NCI-H774 (cell line): ENCODE results near the gene MYH14.

ENCODE experiments used
- DNase-seq: peaks from one replicate; lab custom pipeline; 2025; lab: John Stamatoyannopoulos, UW

The MYH14 gene

GRCh38 chr19:50292216-50292827, 88.9 kb downstream of the MYH14 start:
- no peak for DNase-seq

DNA sequence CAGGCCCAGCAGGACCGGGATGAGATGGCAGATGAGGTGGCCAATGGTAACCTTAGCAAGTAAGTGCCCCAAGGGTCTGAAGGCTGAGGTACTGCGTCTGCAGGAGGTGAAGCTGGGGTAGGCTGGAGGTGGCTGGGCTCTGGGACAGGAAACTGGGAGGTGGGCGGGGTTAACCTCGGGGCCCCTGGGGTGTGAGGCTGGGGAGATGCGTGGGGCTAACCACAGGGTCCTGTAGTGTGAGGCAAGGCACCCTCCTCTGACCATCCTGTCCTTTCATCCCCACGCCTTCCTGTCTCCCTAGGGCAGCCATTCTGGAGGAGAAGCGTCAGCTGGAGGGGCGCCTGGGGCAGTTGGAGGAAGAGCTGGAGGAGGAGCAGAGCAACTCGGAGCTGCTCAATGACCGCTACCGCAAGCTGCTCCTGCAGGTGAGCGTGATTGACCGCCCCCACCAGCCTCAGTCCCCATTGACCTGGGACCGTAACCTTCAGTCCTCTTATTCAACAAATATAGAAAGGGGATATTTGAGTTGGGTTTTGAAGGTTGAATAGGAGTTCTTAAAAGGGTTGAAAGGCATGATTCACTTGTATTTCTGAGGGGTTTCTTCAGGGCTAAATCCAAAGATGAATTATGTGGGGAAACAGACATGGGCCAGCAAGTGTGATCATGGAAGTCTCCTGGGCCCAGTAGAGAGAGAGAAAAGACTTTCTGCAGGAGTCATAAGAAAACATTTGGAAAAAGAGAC, 90.0 kb downstream of the MYH14 start:
- DNase-seq = no peak

GRCh38 chr19:50300051-50300450, 96.6 kb downstream of the MYH14 start:
- DNase-seq = no peak

DNA sequence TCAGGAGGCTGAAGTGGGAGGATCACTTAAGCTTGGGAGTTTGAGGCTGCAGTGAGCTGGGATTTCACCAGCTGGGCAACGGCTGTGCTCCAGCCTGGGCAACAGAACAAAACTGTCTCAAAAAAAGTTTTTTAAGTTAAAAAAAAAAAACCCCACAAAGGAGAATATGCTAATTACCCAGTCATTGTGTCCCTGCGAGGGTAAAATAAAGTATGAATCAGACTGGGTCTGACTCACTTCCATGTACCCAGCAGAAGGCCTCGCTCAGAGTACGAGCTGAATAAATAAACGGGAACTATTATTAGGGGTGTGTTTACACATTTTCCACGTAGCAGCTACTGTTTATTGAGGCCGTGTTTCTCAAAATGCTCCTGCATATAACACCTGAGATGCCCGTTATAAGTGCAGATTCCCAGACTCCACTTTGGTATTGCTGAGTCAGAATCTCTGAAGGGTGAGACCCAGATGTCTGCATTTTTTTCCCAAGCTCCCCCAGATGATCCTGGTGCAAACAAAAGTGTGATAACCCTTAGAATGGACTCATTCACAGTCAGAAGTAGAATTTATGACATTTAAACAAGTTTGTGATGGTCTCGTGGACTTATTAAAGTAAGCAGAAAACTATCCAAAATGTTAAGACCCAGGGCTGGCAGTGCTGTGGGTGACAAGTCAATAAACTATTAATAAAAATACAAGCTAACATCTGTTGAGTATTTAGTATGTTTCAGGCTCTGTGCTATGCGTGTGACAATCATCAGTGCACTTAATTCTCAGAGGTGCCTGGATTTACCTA, 97.6 kb downstream of the MYH14 start:
- DNase-seq = peak; percentile 39

DNA sequence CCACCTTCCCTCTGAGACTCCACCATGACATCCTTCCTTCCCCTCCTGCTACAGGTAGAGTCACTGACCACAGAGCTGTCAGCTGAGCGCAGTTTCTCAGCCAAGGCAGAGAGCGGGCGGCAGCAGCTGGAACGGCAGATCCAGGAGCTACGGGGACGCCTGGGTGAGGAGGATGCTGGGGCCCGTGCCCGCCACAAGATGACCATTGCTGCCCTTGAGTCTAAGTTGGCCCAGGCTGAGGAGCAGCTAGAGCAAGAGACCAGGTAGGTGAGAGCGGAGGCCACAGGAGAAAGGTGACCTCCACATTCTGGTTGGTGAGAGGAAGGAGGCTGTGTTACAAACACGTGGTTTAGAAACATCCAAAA, 98.2 kb downstream of the MYH14 start:
- DNase-seq = no peak

DNA sequence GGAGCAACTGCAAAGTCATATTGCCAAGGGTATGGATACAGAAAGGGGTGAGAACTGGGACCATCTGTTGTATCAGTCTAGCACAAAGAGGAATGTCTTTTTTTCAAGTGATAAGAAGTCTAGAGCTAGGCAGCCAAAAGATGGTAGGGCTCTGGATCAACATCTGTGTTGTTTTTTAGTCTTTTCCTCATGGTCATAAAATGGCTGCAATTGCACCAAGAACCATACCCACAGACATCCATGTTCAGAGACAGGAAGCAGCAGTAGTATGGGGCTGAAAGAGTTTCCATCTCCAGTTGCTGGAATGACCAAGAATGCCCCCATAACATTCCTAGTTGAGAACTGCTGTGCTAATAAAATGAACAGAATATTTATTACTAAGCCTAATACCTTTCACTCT, 100.1 kb downstream of the MYH14 start:
- DNase-seq = no peak

DNA sequence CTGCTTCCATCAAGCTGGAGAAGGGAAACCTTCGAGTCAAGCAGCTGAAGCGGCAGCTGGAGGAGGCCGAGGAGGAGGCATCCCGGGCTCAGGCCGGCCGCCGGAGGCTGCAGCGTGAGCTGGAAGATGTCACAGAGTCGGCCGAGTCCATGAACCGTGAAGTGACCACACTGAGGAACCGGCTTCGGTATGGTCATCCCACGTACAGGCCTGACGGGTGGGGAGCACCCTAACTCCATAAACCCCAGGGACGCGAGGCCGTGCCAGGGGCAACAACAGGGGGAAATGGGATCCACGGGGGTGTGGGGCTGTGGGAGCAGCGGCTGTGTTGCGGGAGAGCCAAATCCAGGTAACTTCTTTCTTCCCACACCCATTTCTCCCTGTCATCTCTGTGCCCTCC, 105.6 kb downstream of the MYH14 start:
- no peak for DNase-seq

DNA sequence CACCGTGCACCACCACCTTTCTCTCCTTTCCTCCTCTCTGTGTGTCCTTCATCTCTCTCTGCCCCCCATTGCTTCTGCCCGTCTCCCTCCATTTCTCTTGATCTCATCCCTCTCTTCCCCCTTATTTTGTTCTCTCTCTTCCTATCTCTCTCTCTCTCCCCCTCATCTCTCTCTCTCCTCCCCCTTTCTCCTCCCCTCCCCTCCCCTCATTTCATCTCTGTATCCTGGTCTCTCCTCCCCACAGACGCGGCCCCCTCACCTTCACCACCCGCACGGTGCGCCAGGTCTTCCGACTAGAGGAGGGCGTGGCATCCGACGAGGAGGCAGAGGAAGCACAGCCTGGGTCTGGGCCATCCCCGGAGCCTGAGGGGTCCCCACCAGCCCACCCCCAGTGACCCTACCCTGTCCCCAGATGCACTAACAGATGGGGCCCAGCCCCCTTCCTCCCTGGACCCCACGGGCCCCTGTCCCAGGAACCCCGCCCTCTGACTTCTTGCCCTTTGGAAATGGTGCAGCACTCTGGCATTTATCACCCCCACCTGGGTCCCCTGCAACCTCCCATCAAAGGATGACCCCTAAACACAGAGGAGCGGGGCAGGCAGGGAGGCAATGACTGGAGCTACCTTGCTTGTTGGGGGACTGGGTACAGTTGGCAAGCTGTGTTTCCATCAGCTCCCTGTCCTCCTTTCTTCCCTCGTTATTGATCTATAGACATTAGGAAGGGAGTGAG, 106.1 kb downstream of the MYH14 start:
- no peak for DNase-seq

- no peak for DNase-seq
These were observed 107.5 kb downstream of the MYH14 start for GRCh38 chr19:50310759-50311465.

- peak; percentile 67 for DNase-seq
These were observed 108.6 kb downstream of the MYH14 start for GRCh38 chr19:50311723-50312635.

GRCh38 chr19:50312967-50313811, 109.8 kb downstream of the MYH14 start:
- DNase-seq = no peak

DNA sequence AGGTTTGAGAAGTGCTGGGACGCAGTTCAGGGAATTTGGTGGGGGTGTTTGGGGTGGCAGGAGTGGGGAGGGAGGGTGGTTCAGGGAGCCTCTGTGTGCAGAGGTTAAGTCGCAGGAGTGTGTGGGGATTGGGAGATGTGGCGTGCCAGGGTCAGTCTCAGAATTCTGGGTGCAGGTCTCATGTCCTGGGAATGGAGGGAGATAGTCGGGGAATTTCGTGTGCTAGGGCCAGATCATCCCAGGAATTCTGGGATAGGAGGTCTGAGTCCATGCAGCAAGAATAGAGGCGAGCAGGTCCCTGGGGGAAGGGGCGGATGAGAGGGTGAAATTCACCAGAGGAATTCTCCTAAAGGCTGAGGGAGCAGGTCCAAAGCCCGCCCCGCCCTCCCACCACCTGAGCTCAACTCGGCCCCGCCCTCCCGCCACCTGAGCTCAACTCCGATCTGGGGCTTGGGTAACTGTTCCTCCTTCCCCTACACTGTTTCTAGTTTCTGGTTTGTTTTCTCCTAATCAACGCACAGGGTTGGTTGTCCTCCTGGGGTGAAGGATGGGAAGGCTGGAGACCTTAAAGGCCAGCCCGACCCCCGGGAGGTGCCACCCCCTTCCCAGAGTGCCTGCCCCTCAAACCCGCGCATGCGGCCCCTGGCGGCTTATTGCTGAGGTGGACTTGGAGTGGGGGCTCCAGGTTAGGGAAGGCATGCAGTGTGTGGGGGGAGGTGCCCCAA, 110.6 kb downstream of the MYH14 start:
- DNase-seq = peak; percentile 14

- no peak for DNase-seq
These were observed 111.6 kb downstream of the MYH14 start for GRCh38 chr19:50314724-50315708.

DNA sequence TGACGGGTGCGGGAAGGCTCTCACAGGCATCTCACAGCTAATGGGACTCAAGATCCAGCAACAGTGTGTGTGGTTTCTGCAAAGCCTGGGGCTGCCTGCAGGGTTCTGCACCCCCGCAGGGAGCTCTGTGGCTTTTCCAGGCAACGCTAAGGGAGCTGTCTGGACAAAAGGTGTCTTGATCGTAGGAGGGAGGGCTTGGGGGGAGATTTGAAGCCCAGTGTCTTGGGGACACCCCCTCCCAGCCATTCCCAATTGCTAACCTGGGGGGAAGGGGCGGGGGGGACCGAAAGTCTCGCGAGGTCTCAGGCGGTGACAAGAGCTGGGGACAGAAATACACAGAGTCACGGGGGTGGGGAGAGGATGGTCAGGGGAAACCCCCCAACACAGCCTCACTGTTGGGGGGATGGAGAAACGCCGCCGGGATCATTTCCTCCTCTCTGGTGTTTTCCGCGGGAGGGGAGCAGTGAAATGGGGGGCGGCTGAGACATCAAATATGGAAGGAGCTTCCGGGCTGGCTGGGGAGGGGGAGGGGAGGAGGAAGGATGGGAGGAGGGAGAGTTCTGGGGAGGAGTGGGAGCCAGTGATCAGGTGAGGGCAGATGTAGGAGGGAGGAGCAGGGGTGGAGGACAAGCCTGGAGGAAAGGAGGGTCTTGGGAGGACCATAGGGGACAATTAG, 112.5 kb downstream of the MYH14 start:
- DNase-seq = peak; percentile 49

DNA sequence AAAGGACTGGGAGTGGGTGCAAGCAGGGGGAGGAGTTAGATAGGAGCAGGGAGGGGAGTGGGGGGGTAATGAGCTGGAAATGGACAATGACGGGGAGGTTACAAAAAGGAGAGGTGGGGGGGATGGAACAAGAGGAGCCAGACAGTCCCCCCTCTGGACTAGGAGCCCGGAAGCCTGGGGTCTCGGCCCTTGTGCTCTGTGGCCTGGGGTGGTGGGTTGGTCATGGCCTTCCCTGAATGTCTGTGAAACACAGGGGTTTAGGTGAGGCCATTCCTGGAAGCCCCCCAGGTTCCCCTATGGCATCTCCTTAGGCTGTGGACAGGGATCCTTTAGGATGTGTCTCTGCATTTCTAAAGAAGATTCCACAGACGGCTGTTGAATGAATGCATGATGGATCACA, 113.7 kb downstream of the MYH14 start:
- DNase-seq = no peak

DNA sequence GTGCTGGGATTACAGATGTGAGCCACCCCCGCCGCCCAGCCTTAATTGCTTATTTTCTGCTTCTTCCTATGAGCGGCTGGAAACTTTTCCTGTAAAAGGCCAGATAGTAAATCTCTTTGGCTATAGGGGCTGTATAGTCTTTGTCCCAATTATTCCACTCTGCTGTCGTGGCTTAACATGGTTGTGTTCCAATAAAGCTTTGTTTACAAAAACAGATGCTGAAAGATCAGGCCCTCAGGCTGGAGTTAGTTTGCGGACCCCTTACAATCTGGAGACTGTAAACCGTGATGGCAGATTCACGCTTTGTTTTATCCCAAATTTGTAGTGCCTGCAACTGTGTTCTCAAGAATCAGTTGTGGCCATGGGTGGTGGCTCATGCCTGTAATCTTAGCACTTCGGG, 115.0 kb downstream of the MYH14 start:
- no peak for DNase-seq

DNA sequence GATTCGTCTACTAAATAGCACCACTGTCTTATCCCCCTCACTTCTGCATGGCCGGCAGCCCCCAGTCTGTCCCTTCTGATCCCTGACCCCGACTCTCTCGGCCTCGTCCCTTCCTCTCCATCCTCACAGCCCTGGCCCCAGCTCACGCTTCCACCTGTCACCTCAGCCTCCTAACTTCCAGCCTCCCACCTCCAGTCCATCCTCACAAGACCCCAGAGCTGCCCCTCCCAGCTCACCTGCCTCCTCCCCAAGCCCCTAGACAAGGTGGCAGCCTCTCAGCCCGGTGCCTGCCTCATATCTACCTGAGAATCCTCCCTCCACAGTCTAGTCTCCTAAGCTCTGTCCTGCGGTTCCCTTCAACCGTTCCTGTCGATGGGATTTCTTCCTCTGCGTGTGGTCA, 115.7 kb downstream of the MYH14 start:
- DNase-seq = no peak
